Liver (tissue), 9 donors: ENCODE results near the gene CDH23. TPM values are rescaled to one million over a fixed set of nuclear protein-coding genes. Genes with fewer than 3 reads are reported as not detected.

Source experiments
- DNase-seq: peaks from one replicate; pipeline ENCODE4 v3.0.0-alpha.2; 2017; ENCODE audit warnings: low spot score
- H3K27ac ChIP-seq, 2 donors: one replicate each; pipeline ENCODE4 v1.7.0; 2013; ENCODE audit warnings: inconsistent platforms in 2 of 2, low read length in 2 of 2, control low read depth in 1 of 2, low read depth in 1 of 2, mild to moderate bottlenecking in 1 of 2
- H3K27me3 ChIP-seq, 4 donors: one replicate each; pipeline versions ENCODE4 v1.6.1 to v1.7.0; 2013; ENCODE audit warnings: low read length in 3 of 4, inconsistent platforms in 1 of 4, mild to moderate bottlenecking in 1 of 4, moderate library complexity in 1 of 4; ENCODE audit not compliant: control insufficient read depth in 4 of 4, insufficient read depth in 4 of 4
- H3K36me3 ChIP-seq, 4 donors: one replicate each; pipeline versions ENCODE4 v1.6.1 to v1.7.0; 2013; ENCODE audit warnings: low read length in 3 of 4, mild to moderate bottlenecking in 3 of 4, low read depth in 1 of 4, moderate library complexity in 1 of 4; ENCODE audit not compliant: control insufficient read depth in 4 of 4, insufficient read depth in 3 of 4
- H3K4me1 ChIP-seq, 4 donors: one replicate each; pipeline versions ENCODE4 v1.6.1 to v1.7.0; 2013; ENCODE audit warnings: low read length in 3 of 4, mild to moderate bottlenecking in 3 of 4, moderate library complexity in 1 of 4; ENCODE audit not compliant: control insufficient read depth in 4 of 4, insufficient read depth in 4 of 4
- H3K4me3 ChIP-seq, 3 donors: one replicate each; pipeline versions ENCODE4 v1.6.1 to v1.7.0; 2013; ENCODE audit warnings: low read length in 3 of 3, control low read depth in 1 of 3, low read depth in 1 of 3, mild to moderate bottlenecking in 1 of 3
- H3K9ac ChIP-seq, 2 donors: one replicate each; pipeline ENCODE4 v1.7.0; 2013; ENCODE audit warnings: low read length in 2 of 2, mild to moderate bottlenecking in 2 of 2, moderate library complexity in 2 of 2, control low read depth in 1 of 2, low read depth in 1 of 2
- H3K9me3 ChIP-seq, 4 donors: one replicate each; pipeline versions ENCODE4 v1.6.1 to v1.7.0; 2013; ENCODE audit warnings: low read length in 3 of 4; ENCODE audit not compliant: control insufficient read depth in 4 of 4
- EGR1 ChIP-seq, 2 donors: IDR thresholded peaks; 2 replicates each; pipeline ENCODE4 v1.6.1; 2016 to 2018; ENCODE audit warnings: antibody characterized with exemption in 2 of 2, low read depth in 2 of 2
- FOXA2 ChIP-seq: IDR thresholded peaks from 2 replicates; pipeline ENCODE4 v1.6.1; 2016; ENCODE audit warnings: antibody characterized with exemption
- GABPA ChIP-seq, 2 donors: IDR thresholded peaks in 1 of 2; conservative IDR thresholded peaks in 1 of 2; 2 replicates each; pipeline ENCODE4 v1.6.1; 2016; ENCODE audit warnings: antibody characterized with exemption in 2 of 2, mild to moderate bottlenecking in 1 of 2, moderate library complexity in 1 of 2
- HNF4A ChIP-seq, 2 donors: conservative IDR thresholded peaks; 2 replicates each; pipeline ENCODE4 v1.6.1; 2016; ENCODE audit warnings: antibody characterized with exemption in 2 of 2, mild to moderate bottlenecking in 2 of 2
- HNF4G ChIP-seq: IDR thresholded peaks from 2 replicates; pipeline ENCODE4 v1.6.1; 2016; ENCODE audit warnings: antibody characterized with exemption
- JUND ChIP-seq, 2 donors: IDR thresholded peaks; 2 replicates each; pipeline ENCODE4 v1.6.1; 2016; ENCODE audit warnings: antibody characterized with exemption in 2 of 2
- NR2F2 ChIP-seq: IDR thresholded peaks from 2 replicates; pipeline ENCODE4 v1.6.1; 2016; ENCODE audit warnings: antibody characterized with exemption
- RAD21 ChIP-seq, 2 donors: IDR thresholded peaks; 2 replicates each; pipeline ENCODE4 v1.6.1; 2016; ENCODE audit warnings: antibody characterized with exemption in 2 of 2, mild to moderate bottlenecking in 2 of 2
- RXRA ChIP-seq, 2 donors: IDR thresholded peaks; 2 replicates each; pipeline ENCODE4 v1.6.1; 2017 to 2018; ENCODE audit warnings: antibody characterized with exemption in 2 of 2, mild to moderate bottlenecking in 1 of 2
- SP1 ChIP-seq: IDR thresholded peaks from 2 replicates; pipeline ENCODE4 v1.6.1; 2018; ENCODE audit warnings: antibody characterized with exemption, mild to moderate bottlenecking
- TAF1 ChIP-seq: conservative IDR thresholded peaks from 2 replicates; pipeline ENCODE4 v1.6.1; 2016; ENCODE audit warnings: antibody characterized with exemption, mild to moderate bottlenecking
- YY1 ChIP-seq: IDR thresholded peaks from 2 replicates; pipeline ENCODE4 v1.6.1; 2016; ENCODE audit warnings: antibody characterized with exemption, mild to moderate bottlenecking
- WGBS: extraction: QIAGEN DNeasy Blood & Tissue Kit; methylation state at CpG from one replicate; pipeline ENCODE4 v1.1.7; 2013; 5-methylcytosine and 5-hydroxymethylcytosine counted together
- polyA plus RNA-seq, 2 donors: library from polyadenylated mRNA; stranded (reverse) in 1 of 2; unstranded in 1 of 2; fragments of 200-250 nt in 1 of 2; fragments of >200 nt in 1 of 2; fragmentation: Nextera tagmentation in 1 of 2; extraction: Ambion mirVana in 1 of 2; gene quantifications; one replicate each; pipeline versions ENCODE4 v1.2.1 to v1.2.3, GENCODE V29; 2013 to 2015
- total RNA-seq, 2 donors: library from RNA; depleted of rRNA; stranded (reverse); fragments of >200 nt; gene quantifications; one replicate each; pipeline ENCODE4 v1.2.3, GENCODE V29; 2014
- TF ChIP-seq, protein P1 (sequence below): IDR thresholded peaks from 2 replicates; pipeline ENCODE4 v1.6.1; 2016; ENCODE audit warnings: antibody characterized with exemption
- TF ChIP-seq, protein P2 (sequence below): IDR thresholded peaks from 2 replicates; pipeline ENCODE4 v1.6.1; 2016; ENCODE audit warnings: antibody characterized with exemption, mild to moderate bottlenecking
- TF ChIP-seq, protein P3 (sequence below): IDR thresholded peaks from 2 replicates; pipeline ENCODE4 v1.6.1; 2016; ENCODE audit warnings: antibody characterized with exemption
- donor health status: healthy.
- donor health status: healthy.
- donor health status: healthy.
- donor health status: healthy.
- donor health status: healthy.

Gene CDH23
- total and polyA plus RNA-seq, 4 donors: 1.5 to 4.7 (median 3.4) TPM

DNA sequence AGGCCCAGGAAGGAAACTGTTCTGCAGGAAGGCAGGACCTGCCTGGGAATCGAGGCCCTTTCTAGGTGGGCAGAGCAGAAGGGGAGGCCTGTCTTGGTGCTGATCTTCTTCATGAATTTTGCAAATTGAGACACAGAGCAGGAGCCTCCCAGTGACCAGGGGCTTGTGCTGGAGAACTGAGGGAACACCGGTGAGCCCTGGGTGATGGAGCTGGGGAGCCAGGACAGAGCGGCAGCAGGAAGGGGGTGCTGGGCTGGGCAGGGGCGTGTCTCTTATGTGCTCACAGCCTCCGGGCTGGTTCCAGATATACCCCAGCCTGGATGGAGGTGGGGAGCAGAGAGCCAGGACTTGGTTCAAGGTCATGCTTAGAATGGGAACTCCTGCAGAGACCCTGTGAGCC is 182.9 kb downstream of the CDH23 start (continued):
- TF ChIP-seq YY1 (no peak), NR2F2 (no peak), HNF4A (conservative IDR thresholded peaks at IDR 0.05) (no peak), TAF1 (no peak), RXRA (IDR thresholded peaks at IDR 0.05) (no peak), RAD21 (IDR thresholded peaks at IDR 0.05) (no peak), SP1 (no peak), JUND (IDR thresholded peaks at IDR 0.05) (no peak), EGR1 (IDR thresholded peaks at IDR 0.05; ENCODE audit: low read depth in 2 of 2) (no peak)
- TF ChIP-seq, protein P1, sequence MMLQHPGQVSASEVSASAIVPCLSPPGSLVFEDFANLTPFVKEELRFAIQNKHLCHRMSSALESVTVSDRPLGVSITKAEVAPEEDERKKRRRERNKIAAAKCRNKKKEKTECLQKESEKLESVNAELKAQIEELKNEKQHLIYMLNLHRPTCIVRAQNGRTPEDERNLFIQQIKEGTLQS: no peak

DNA sequence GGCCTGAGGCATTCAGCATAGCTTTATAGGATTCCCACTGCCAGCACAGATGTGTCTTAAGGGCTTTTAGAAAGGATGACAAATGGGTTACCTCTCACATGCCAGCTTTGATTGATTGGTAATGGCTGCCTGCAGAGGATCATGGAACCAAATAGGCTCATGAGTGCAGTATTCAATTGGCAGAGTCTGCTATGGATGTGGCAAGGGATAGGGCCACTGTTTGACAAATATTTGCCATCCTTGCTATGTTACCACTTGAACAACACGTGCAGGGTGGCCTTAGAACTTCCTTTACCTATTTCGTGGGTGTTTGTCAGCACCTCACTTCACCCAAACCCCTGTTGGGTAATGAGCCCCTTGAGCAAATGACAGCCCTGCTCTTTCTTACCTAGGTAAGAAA is 183.7 kb downstream of the CDH23 start:
- no peak overlapping the region for H3K4me3 ChIP-seq
- H3K4me1 ChIP-seq: peaks cover 0 to 33% (median 14%) of the 10 kb centered on the region in 4 donors
- H3K27ac ChIP-seq: no peak overlapping the region
- H3K36me3 ChIP-seq: no peaks in the 10 kb centered on the region
- H3K27me3 ChIP-seq: no peaks in the 10 kb centered on the region
- TF ChIP-seq RAD21 (IDR thresholded peaks at IDR 0.05) (peak in 1 of 2 donors; percentile 13), RXRA (IDR thresholded peaks at IDR 0.05) (peak; percentile 35 to 90), NR2F2 (no peak), YY1 (peak; percentile 79), HNF4A (conservative IDR thresholded peaks at IDR 0.05) (peak; percentile 20 to 74), GABPA (IDR thresholded peaks at IDR 0.05 in 1 of 2, conservative IDR thresholded peaks at IDR 0.05 in 1 of 2) (peak in 1 of 2 donors; percentile 25), JUND (IDR thresholded peaks at IDR 0.05) (no peak), EGR1 (IDR thresholded peaks at IDR 0.05; ENCODE audit: low read depth in 2 of 2) (peak in 1 of 2 donors; percentile 70)
- TF ChIP-seq, protein P2, sequence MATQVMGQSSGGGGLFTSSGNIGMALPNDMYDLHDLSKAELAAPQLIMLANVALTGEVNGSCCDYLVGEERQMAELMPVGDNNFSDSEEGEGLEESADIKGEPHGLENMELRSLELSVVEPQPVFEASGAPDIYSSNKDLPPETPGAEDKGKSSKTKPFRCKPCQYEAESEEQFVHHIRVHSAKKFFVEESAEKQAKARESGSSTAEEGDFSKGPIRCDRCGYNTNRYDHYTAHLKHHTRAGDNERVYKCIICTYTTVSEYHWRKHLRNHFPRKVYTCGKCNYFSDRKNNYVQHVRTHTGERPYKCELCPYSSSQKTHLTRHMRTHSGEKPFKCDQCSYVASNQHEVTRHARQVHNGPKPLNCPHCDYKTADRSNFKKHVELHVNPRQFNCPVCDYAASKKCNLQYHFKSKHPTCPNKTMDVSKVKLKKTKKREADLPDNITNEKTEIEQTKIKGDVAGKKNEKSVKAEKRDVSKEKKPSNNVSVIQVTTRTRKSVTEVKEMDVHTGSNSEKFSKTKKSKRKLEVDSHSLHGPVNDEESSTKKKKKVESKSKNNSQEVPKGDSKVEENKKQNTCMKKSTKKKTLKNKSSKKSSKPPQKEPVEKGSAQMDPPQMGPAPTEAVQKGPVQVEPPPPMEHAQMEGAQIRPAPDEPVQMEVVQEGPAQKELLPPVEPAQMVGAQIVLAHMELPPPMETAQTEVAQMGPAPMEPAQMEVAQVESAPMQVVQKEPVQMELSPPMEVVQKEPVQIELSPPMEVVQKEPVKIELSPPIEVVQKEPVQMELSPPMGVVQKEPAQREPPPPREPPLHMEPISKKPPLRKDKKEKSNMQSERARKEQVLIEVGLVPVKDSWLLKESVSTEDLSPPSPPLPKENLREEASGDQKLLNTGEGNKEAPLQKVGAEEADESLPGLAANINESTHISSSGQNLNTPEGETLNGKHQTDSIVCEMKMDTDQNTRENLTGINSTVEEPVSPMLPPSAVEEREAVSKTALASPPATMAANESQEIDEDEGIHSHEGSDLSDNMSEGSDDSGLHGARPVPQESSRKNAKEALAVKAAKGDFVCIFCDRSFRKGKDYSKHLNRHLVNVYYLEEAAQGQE: peak; percentile 66
- TF ChIP-seq, protein P3, sequence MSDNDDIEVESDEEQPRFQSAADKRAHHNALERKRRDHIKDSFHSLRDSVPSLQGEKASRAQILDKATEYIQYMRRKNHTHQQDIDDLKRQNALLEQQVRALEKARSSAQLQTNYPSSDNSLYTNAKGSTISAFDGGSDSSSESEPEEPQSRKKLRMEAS: peak; percentile 75
- WGBS: 22% methylated on average over 2 of the region's 2 CpGs
- H3K9ac ChIP-seq: no peak overlapping the region
- no peak for DNase-seq
- H3K9me3 ChIP-seq: no peaks in the 10 kb centered on the region

DNA sequence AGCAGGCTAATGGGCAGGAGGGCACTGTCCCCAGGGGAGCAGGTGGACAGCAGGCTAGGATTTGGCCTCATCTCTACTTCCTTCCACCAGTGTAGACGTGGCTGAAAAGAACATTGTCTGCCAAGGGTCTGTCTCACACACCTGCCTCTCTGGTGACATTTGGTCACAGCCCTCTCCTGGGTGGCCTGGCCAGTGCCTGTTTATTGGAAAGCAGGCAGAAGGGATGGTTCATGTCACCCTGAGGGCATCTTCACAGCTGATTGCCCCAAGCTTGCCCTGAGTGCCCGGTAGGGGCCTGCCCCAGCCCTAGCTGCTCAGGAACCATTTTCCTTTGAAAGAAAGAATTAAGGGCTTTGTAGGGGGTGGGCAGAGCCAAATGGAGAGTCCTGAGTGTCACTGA is 184.2 kb downstream of the CDH23 start:
- H3K9ac ChIP-seq: no peak overlapping the region
- TF ChIP-seq JUND (IDR thresholded peaks at IDR 0.05) (no peak), FOXA2 (no peak), RXRA (IDR thresholded peaks at IDR 0.05) (no peak), HNF4G (no peak), GABPA (IDR thresholded peaks at IDR 0.05 in 1 of 2, conservative IDR thresholded peaks at IDR 0.05 in 1 of 2) (no peak)
- TF ChIP-seq, protein P2: no peak
- WGBS: 76% methylated on average over 2 of the region's 2 CpGs
- peaks cover 0 to 33% (median 14%) of the 10 kb centered on the region in 4 donors for H3K4me1 ChIP-seq
- no peaks in the 10 kb centered on the region for H3K9me3 ChIP-seq
- no peaks in the 10 kb centered on the region for H3K27me3 ChIP-seq
- DNase-seq: no peak
- no peak overlapping the region for H3K27ac ChIP-seq
- no peaks in the 10 kb centered on the region for H3K36me3 ChIP-seq
- no peak overlapping the region for H3K4me3 ChIP-seq
